GM21528 (cell line): Measurements from ENCODE around the gene DNER.

Experiments
- ATAC-seq: cut with Tn5 transposase; IDR thresholded peaks from one replicate; pipeline ENCODE4 v1.9.1; 2021; ENCODE audit warnings: mild to moderate bottlenecking, moderate library complexity; ENCODE audit not compliant: unreplicated experiment, low FRiP score

DNER gene

DNA sequence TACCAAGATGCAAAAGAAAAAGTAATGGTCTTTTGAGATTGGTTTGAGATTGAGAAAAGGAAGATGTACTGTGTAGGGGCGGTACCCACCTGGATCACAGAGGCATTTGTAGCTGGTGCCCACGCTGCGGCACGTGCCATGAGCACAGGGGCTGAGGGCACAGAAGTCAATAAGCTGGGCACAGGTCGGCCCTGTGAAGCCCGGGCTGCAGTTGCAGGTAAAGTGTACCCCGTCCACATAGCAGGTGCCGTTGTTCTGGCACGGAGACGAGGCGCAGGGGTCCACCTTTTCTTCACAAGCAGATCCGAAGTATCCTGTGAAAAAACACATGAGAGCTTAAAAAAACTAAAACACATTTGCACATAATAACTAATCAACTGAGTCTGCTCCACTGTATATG lies 267.1 kb downstream of the DNER start:
- no peak for ATAC-seq

DNA sequence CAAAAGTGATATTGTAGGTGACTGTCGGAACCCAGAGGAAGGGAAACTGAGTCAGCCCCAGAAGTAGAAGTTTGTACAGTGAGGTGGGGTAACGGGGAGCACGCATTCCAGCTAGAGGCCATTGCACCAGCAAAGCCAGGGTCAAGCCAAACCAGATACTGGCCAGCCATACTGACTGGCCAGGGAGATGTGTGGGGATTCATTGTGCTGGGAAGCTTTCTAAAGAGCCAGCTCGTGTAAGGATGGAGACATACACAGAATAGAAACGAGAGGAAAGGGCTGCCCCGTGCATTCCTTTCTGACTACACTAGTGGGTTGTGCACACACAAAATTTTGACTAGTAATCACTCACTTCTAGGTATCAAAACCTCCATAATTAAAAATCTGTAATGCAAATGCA lies 268.0 kb downstream of the DNER start:
- no peak for ATAC-seq

DNA sequence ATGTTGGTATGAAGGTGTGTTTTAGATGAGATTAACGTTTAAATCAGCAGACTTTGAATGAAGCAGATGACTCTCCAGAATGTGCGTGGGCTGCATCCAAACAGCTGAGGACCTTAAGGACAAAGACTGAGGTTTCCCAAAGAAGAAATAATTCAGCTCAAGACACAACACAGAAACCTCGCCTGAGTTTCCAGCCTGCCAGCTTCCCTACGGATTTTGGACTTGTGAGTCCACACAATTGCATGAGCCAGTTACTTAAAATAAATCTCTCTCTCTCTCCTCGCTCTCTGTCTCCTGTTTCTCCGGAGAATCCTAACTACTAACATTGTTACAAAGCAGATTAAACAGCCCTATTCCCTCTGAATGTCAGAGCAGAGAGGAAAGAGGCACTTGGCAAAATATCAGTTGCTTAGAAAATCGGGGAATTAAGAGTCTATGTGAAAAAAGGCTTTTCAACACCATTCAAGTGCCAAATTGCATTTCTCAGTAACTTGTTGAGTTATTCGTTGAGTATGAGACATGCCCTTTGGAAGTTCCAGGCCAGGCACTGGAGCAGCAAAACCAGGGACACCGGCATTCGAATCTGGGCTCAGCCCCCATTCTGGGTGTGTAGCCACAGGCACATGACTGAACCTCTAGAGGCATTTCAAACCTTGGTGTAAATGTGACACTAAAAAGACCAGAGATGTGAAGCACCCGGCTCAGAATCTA lies 268.7 kb downstream of the DNER start:
- no peak for ATAC-seq

DNA sequence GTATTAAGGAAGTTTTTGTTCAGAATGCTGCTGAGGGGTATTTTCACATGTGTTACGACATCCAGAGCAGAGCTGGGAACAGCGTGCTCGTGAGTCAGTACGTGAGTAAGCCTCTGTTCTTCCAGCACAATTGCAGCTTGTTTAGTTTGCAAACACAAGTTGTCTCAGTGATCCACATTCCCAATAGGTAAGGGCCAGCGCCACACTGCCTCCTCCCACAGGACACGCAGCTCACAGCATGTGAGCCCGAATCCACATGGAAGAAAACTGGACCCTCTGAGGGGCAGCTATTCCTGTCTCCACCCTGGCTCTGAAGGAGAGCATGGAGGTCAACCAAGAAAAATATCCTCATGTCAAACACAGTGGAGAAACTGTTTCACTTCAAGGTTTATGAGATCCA lies 269.3 kb downstream of the DNER start:
- no peak for ATAC-seq

DNA sequence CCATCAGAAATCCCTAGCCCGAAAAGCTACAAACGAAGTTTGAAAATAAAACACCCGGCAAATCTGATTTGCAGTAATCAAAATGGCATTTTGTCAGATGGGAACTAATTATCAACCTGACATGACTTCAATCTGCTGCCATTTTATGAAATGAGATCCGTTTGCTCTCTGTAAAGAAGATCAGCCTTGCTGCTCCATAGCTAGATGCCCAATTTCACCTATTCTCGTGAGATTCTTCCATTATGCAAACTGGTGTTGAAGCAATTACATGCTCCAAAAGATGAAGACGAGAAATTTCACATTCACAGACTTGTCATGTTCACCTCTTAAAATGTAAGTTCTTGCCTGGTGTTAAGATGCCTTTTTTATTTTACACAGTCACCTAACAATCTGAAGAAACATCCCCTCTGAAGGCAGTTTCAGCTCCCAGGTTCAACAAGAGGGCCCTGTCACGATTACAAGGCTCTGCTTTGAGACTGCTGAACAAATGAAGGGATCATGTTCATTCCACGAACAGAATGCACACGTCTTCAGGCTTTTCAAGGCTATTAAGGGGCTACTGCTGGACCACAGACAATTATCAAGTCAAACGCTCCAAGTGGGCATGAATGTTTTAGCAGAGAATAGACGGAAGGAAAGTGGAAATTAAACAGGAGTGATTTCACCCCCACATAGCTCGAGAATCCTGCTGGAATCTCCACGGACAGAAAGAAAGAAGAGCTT lies 270.6 kb downstream of the DNER start:
- ATAC-seq = no peak

DNA sequence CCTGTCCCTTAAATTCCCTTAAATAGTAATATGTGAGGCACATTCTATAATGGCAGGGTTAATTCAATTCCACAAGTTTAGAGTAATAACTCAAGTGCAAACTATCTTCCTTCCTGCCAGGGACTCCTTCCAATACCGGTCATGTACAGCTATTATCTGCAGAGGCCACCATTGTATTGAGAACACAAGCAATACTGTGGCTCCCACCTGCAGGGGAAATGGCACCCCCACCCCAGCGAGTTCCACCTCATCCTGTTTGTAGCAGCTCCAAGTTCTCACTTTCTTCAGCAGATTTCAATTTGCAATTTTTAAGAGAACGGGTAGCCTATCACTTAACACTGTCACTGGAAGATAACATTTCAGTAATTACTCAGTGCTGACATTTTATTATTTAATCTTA lies 271.2 kb downstream of the DNER start:
- ATAC-seq = no peak

DNA sequence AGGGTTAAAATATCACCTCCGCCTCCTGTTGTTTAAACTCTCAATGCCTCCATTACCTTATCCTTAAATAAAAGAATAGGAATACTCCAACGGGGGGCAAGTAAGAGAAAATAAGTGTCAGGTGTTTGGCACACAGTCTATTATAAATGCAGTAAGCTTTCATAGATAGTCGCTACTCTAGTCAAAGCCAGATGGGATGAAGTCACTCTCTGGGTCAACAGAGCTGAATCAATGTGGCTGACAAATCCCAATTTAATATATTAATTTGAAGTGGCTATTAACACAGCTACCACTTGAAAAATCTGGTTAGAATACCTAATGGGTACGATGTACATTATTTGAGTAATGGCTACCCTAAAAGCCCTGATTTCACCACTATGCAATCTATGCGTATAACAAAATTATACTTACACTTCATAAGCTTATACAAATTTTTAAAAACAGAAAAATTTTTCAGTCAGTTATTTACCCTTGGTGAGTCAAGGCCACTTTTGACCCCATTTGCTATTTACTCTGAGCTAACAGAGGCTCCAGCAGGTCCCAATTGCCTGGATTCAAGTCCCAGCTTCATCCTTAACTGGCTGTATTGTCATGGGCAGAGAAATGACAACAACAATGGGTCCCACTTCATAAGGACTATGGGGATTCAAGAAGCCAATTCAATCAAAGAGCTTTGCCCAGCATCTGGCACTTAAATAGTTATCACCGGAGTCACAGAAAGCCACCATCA lies 275.8 kb downstream of the DNER start:
- no peak for ATAC-seq

DNA sequence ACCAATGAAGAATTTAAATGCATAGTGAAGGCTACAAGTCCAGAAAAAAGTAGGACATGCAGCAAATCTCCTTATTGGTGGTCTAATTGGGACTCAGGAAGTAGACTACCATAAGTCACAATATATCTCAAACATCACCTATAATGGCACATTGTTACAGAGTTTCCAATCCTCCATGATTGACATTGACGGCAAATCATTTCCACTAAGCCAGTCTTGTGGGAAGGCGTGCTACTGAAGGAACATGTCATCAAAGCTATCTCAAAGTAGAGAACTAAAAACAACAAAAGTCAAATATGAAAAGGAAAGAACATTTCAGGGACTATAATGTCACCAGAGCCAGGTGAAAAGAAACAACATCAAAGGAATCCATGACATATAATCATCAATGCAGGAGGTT lies 276.9 kb downstream of the DNER start:
- no peak for ATAC-seq

DNA sequence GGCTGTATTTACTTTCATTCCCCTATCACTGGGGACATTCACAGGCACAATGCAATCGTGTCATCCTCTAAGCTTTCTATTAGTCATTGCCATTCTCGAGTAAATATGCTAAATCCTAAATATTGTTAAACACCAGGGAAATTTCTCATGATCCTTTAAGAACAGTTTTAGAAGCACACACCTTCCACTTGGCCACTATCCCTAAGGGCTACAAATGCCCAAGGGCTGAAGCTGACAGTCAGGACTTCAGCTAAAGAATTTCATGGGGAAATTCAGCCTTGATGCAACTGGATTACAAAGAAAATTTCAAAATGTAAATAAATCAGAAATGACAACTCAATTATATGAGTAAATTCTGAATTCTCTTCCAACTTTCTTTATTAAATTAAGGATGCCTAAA lies 280.2 kb downstream of the DNER start:
- ATAC-seq = no peak

DNA sequence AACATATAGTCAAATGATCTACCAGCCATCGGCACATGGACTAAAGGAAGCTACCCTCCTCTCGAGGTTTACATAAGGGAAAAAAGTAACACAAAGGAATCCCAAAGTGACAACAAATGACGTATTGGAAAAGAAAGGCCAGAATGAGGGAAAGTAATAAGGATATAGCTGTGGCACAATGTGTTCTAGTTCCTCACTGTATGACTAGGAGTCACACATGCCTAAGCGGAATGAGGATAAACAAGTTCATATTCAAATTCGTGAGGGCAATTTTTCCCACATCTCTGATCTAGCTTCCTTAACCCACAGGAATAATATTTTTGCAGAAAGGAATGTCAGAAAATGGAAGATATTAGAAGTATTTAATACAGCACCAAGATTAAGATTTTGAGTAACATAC lies 281.0 kb downstream of the DNER start:
- no peak for ATAC-seq

DNA sequence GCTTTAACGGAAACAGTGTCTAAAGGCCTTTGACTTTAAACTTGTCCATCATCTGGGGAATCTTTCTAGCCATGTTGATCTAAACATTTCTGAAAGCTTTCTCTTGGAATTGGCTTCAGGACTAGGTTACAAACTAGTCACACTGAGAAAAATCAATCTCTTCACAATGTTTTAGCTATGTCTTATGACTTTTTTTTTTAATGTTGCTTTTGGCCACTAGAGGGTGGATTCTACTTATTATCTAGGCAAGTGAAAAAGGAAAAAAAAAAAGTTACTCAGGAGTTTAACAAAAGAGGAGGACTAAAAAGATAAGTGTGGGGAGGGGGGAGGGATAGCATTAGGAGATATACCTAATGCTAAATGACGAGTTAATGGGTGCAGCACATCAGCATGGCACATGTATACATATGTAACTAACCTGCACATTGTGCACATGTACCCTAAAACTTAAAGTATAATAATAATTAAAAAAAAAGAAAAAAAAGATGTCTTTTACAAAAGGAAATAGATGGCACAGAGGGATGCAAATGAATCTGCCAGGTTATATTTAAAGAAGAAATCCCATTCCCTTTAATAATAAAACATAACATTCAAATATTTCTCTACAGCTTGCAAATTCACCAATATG lies 282.9 kb downstream of the DNER start:
- ATAC-seq = no peak

DNA sequence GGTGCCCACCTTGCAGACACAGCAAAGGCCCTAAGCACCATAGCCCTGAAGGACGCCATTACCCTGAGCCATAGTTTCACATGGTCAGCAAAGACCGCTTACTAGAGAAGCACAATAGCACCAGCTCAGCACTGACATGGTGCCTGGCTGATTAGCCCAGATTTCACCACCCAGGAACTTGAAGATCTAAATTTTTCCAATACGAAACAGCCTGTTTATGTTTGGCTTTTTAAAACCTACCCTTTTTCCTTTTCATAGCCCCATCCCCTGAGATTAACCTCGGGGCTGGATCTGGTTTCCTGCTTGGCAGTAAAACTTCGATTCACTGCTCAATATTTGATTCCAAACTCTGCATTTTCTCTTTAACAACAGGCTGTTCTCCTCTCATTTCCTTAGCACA lies 284.8 kb downstream of the DNER start:
- ATAC-seq = no peak

DNA sequence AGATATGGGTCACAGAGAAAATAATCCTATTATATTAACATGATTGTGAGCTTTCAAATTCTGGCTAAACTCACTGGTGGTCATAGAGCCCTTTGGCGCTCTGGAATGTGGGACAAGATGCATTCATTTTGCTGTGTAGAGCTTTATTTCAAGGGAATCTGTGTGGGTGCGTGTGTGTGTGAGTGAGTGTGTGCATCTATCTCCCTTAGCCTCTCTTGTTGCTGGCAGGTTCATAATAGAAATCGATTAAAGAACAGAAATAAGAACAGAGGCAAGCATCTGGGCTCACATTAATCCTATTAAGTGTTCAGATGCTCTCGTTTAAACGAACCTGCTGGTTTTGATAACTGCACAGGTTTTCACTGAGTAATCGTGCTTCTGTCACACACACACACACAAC lies 287.9 kb downstream of the DNER start:
- no peak for ATAC-seq

DNA sequence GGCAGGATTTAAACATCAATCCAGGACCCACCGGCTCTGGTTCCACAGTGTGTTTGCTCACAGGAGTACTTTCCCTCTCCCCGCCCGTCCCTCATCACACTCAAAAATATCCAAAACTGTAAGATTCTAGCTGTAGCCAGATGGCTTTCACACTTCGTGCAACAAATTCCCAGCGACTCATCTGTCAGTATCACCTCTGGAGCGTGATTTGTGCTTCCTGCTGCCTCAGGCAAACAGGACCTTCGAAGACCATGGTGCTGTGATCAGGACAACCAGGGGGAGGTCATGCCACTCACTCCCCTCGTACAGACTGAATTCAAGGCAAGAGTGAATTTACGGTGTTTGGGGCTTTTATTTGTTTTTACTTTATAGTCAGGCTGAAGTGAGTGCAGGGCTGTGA lies 288.8 kb downstream of the DNER start:
- ATAC-seq = no peak

DNA sequence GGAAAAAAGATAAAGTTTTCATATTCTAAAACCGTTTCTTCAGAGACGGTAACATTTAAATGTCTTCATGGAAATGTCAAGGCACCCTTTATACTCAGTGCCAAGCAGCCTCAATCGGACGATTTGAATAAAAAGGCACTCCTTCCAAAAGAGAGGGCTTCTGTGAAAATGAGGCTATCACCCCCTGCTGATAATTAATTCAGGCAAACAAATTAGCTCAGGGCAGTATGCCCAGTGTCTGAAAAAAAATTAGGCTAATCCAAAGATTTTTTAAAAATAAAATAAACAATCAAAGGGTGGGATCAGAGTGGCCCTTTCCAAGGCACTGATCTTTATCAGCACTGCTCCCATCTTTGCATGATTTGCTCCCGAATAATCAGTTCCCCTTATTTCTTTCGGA lies 292.3 kb downstream of the DNER start:
- ATAC-seq = no peak

DNA sequence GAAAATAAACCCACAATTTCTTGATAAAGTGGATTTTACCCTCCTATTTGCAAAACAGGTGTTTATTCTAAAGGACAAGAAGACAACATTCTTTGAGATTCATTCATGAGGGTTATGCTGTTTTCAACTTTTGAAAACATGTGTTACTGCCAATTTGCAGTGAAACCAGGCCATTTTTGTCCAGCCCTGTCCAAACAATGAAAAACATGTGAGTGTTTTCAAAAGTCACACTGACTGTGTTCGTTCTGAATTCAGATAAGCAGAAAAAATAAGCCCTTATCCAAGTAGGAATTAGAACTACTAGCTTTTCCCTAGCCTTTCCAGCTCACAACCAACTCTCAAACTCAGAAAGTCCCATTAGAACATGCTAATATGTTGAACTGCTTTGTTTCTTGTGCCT lies 295.2 kb downstream of the DNER start:
- ATAC-seq = no peak

DNA sequence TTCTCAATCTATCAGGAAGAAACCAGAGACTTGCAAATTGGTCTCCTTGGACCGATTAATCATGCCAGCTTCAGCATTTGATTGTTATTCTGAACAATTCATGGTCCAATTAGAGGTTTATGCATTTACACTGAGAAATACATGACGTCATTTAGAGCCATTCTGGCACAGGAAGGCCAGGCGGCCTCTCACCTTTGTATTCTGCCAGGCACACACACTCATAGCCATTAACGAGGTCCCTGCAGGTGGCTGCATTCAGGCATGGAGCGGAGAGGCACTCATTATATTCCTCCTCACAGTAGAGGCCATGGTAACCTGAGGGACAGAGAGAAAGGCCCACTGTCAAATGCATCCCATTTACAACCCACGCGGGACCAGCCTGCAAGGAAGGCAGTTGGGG lies 296.4 kb downstream of the DNER start:
- ATAC-seq = no peak

DNA sequence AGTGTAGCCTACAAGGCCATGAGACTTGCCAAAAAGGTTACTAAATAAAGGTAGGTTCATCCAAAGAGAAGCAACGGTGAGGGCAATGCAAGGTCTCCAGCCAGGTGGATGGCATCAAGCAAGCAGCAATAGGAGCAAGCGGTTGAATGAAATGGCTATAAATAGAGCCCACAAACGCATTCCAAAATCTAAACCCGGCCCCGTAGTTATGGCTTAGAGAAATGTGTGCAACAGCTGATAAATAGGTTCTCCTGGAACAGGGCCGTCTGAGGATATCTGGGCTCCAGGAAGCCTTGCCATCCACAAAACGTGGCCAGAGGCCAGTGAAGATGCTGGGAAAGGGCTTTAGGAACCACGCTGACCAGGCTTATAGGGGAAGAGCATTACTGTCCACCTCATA lies 297.2 kb downstream of the DNER start:
- no peak for ATAC-seq

DNA sequence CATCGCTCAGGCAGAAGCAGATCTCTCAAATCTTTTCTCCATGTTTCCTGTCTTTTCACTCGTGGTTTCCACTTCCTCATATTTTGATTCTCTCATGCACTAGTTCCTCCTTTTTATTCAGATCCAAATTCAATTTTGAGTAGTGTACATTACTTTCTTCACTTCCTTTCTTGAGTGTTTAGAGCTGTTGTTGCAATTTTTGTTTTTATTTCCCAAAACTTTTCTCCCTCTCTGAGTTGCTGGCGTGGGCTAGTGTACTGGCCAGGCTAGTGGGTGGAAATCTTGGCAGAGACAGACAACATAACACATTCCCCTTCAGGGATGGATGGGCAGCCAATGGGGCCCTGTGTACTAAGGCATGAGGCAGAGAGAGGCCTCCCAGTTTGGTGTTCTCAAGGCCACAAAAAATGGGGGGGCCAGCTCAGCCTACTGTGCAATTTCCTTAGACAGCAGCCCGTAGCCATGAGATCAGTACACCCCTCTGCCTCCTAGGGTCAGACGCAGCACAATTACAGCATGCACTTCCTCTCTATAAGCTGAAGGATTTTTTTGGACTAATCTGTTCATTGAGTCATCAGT lies 298.1 kb downstream of the DNER start:
- no peak for ATAC-seq

DNA sequence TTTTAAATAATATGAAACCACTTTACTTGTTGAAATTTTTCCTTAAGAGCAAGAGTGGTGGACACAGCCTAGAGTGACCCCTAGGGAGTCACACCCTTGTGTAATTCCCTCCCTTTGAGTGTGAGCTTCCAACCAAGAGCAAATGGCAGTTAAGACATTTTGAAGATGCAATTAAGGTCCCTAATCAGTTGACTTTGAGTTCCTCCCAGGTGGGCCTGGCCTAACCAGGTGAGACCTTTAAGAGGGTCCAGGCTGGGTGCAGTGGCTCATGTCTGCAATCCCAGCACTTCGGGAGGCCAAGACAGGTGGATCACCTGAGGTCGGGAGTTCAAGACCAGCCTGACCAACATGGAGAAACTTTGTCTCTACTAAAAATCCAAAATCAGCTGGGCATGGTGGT lies 299.7 kb downstream of the DNER start:
- no peak for ATAC-seq

DNA sequence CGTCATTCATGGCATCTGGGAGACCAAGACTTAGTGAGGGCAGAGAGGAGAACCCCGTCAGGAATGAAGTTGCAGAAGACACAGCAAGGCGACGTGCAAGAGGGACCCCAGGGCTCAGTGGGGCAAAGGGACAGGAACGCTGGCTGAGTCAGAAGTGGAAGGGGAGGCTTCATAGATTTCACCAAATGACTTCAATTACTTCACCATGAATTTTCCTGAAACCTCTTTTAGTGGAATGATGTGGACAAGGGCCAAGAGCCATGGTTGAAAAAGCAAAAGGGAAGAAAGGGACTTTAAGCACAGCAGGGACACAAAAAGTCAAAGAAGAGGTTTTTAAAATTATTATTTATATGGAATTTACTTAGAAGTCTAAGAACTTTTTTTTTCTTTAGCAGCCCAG lies 301.7 kb downstream of the DNER start:
- ATAC-seq = no peak
